WTC11 (cell line): ENCODE data around the gene KCTD4. TPM values are rescaled to one million over a fixed set of nuclear protein-coding genes. Genes with fewer than 3 reads are reported as not detected.

Experiments
- ATAC-seq: fragments of 200-7000 bp; cut with Tn5 transposase; 2 replicates; pipeline ENCODE4 v1.10.0; 2021; ENCODE audit warnings: mild to moderate bottlenecking, moderate library complexity
- CTCF ChIA-PET: fragments of 300-600 bp; sonication (Branson Sonifier 250); formaldehyde crosslinking; loops from one replicate; lab custom pipeline; 2021; ENCODE audit warnings: antibody characterized with exemption; lab: Charles Lee
- POLR2A ChIA-PET: fragments of 350-600 bp; sonication (Branson Sonifier 250); formaldehyde crosslinking; loops from one replicate; lab custom pipeline; 2021; ENCODE audit warnings: antibody characterized with exemption; lab: Charles Lee
- DNase-seq: peaks from one replicate; pipeline ENCODE4 v3.0.0; 2021; ENCODE audit warnings: low spot score
- H3K27ac Mint-ChIP-seq: 2 replicates; pipeline ENCODE4 v1.8.0; 2021; ENCODE audit warnings: mixed read lengths
- H3K27me3 Mint-ChIP-seq: 2 replicates; pipeline ENCODE4 v1.8.0; 2021; ENCODE audit warnings: low read depth, mild to moderate bottlenecking, moderate library complexity, mixed read lengths
- H3K36me3 Mint-ChIP-seq: 2 replicates; pipeline ENCODE4 v1.8.0; 2021; ENCODE audit warnings: mixed read lengths
- H3K4me1 Mint-ChIP-seq: 2 replicates; pipeline ENCODE4 v1.8.0; 2022; ENCODE audit warnings: mixed read lengths
- H3K4me3 Mint-ChIP-seq: 2 replicates; pipeline ENCODE4 v1.8.0; 2021; ENCODE audit warnings: mild to moderate bottlenecking, moderate library complexity, mixed read lengths
- H3K9me3 Mint-ChIP-seq: 2 replicates; pipeline ENCODE4 v1.8.0; 2021; ENCODE audit warnings: mixed read lengths
- AFF4 ChIP-seq: sonication (generic); formaldehyde crosslinking; IDR thresholded peaks from 2 replicates; pipeline ENCODE4 v1.8.1; 2023; ENCODE audit warnings: mild to moderate bottlenecking, missing genetic modification reagents, borderline replicate concordance
- CDX4 ChIP-seq: fragments of 250-450 bp; sonication (Bioruptor Pico); IDR thresholded peaks from 2 replicates; pipeline ENCODE4 v1.9.0; 2021; ENCODE audit warnings: moderate library complexity, mild to moderate bottlenecking, inconsistent platforms, borderline replicate concordance
- E2F4 ChIP-seq: sonication (generic); formaldehyde crosslinking; IDR thresholded peaks from 2 replicates; pipeline ENCODE4 v1.8.1; 2022; ENCODE audit warnings: low read depth, mild to moderate bottlenecking, moderate library complexity, missing genetic modification reagents, borderline replicate concordance
- ERG ChIP-seq: fragments of 250-450 bp; sonication (Bioruptor Pico); IDR thresholded peaks from 2 replicates; pipeline ENCODE4 v1.8.0; 2021; ENCODE audit warnings: mild to moderate bottlenecking
- IRF1 ChIP-seq: sonication (generic); formaldehyde crosslinking; IDR thresholded peaks from 2 replicates; pipeline ENCODE4 v1.8.0; 2023; ENCODE audit warnings: missing genetic modification reagents
- NR1H2 ChIP-seq: sonication (generic); formaldehyde crosslinking; IDR thresholded peaks from 2 replicates; pipeline ENCODE4 v1.9.0; 2021; ENCODE audit warnings: mild to moderate bottlenecking, moderate library complexity, missing genetic modification reagents
- NR3C1 ChIP-seq: sonication (generic); formaldehyde crosslinking; conservative IDR thresholded peaks from 2 replicates; pipeline ENCODE4 v1.8.1; 2023; ENCODE audit warnings: low read depth, mild to moderate bottlenecking, missing genetic modification reagents
- TEAD1 ChIP-seq: sonication (generic); formaldehyde crosslinking; IDR thresholded peaks from 2 replicates; pipeline ENCODE4 v1.8.0; 2022; ENCODE audit warnings: mild to moderate bottlenecking, missing genetic modification reagents
- ZNF263 ChIP-seq: sonication (generic); formaldehyde crosslinking; IDR thresholded peaks from 2 replicates; pipeline ENCODE4 v1.8.1; 2022; ENCODE audit warnings: low read depth, mild to moderate bottlenecking, moderate library complexity, missing genetic modification reagents
- ZNF317 ChIP-seq: sonication (generic); formaldehyde crosslinking; IDR thresholded peaks from 2 replicates; pipeline ENCODE4 v1.8.1; 2023; ENCODE audit warnings: low read depth, mild to moderate bottlenecking, moderate library complexity, missing genetic modification reagents, borderline replicate concordance
- ZNF423 ChIP-seq: fragments of 250-450 bp; sonication (Bioruptor Pico); IDR thresholded peaks from 2 replicates; pipeline ENCODE4 v2.1.2; 2022; ENCODE audit warnings: mild to moderate bottlenecking, moderate library complexity
- total RNA-seq: library from RNA; stranded (reverse); gene quantifications from 3 replicates; pipeline ENCODE4 v1.2.3, GENCODE V29; 2021
- TF ChIP-seq, protein P1 (sequence below): sonication (generic); formaldehyde crosslinking; IDR thresholded peaks from 2 replicates; pipeline ENCODE4 v1.8.1; 2023; ENCODE audit warnings: mild to moderate bottlenecking, missing genetic modification reagents, moderate library complexity
- TF ChIP-seq, protein P2 (sequence below): sonication (generic); formaldehyde crosslinking; IDR thresholded peaks from 2 replicates; pipeline ENCODE4 v1.8.1; 2022; ENCODE audit warnings: mild to moderate bottlenecking, moderate library complexity, missing genetic modification reagents
- TF ChIP-seq, protein P3 (sequence below): fragments of 200-600 bp; IDR thresholded peaks from 2 replicates; pipeline ENCODE4 v1.8.0; 2022; ENCODE audit warnings: antibody characterized with exemption

KCTD4 gene
- total RNA-seq, 1 experiment from 2014 or later = not detected

- ATAC-seq (no peak), DNase-seq (no peak)
- no peak for TF ChIP-seq CDX4
- no peak for TF ChIP-seq NR1H2 (CRISPR knock-in tag)
- TF ChIP-seq NR3C1 (CRISPR knock-in tag) = no peak
- TF ChIP-seq ZNF317 (CRISPR knock-in tag) = no peak
- TF ChIP-seq ZNF423 (CRISPR knock-in tag) = no peak
- no peak for TF ChIP-seq ZNF263 (CRISPR knock-in tag)
- TF ChIP-seq, protein P1, sequence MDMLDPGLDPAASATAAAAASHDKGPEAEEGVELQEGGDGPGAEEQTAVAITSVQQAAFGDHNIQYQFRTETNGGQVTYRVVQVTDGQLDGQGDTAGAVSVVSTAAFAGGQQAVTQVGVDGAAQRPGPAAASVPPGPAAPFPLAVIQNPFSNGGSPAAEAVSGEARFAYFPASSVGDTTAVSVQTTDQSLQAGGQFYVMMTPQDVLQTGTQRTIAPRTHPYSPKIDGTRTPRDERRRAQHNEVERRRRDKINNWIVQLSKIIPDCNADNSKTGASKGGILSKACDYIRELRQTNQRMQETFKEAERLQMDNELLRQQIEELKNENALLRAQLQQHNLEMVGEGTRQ (CRISPR knock-in tag) = no peak
- Mint-ChIP-seq H3K27ac (peak overlapping the region; percentile 88; the same call in 1 of the 2 replicates), H3K4me3 (no peak overlapping the region), H3K27me3 (no peaks in the 10 kb centered on the region), H3K4me1 (peaks cover 22% of the 10 kb centered on the region), H3K36me3 (peaks cover 7% of the 10 kb centered on the region; the same call in 1 of the 2 replicates), H3K9me3 (no peaks in the 10 kb centered on the region)
- ChIA-PET CTCF (interaction anchor here (0.6 to 1.6 kb wide), 2 partner anchors 40 to 72 kb away, joined by 3 read pairs; no protein-coding TSS in a partner anchor), POLR2A (no interaction called here)
Measured at GRCh38 chr13:45199711-45200110, 1.1 kb downstream of the KCTD4 start.

GRCh38 chr13:45198924-45199323, 1.9 kb downstream of the KCTD4 start:
- no peak for TF ChIP-seq NR3C1 (CRISPR knock-in tag)
- CTCF ChIA-PET = interaction anchor here (1.1 to 1.6 kb wide), 2 partner anchors 41 to 83 kb away, joined by 3 read pairs; no protein-coding TSS in a partner anchor
- POLR2A ChIA-PET = no interaction called here

DNA sequence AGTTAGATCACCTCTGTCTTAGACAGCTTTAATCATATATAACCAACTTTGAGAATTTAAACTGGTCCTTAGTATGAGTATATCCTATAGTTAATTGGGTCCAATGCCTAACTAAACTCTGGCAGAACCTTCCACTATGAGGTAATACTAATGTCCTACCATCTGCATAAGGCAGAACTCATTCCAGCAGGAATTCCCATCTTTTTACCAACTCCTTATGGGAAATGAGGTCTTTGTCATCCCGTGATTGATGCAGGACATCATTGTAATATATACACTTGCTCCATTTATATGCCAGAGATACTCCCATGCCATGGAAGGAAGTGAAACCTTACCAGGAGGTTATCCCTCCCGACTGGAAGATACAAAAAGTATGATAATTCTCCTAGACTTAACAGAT, 2.8 kb downstream of the KCTD4 start:
- ChIA-PET CTCF (interaction anchor here (1.1 kb wide), 1 partner anchor 83 kb away, joined by 3 read pairs; no protein-coding TSS in a partner anchor), POLR2A (no interaction called here)
- H3K4me1 Mint-ChIP-seq = peaks cover 37% of the 10 kb centered on the region
- no peaks in the 10 kb centered on the region for H3K27me3 Mint-ChIP-seq
- peaks cover 7% of the 10 kb centered on the region; the same call in 1 of the 2 replicates for H3K36me3 Mint-ChIP-seq
- no peak overlapping the region for H3K4me3 Mint-ChIP-seq
- DNase-seq (no peak), ATAC-seq (no peak)
- H3K27ac Mint-ChIP-seq = no peak overlapping the region
- TF ChIP-seq ZNF317 (CRISPR knock-in tag) = no peak
- no peaks in the 10 kb centered on the region for H3K9me3 Mint-ChIP-seq

More at GRCh38 chr13:45198924-45199323, 1.9 kb downstream of the KCTD4 start:
- Mint-ChIP-seq H3K36me3 (peaks cover 7% of the 10 kb centered on the region; the same call in 1 of the 2 replicates), H3K9me3 (no peaks in the 10 kb centered on the region), H3K4me3 (no peak overlapping the region), H3K27me3 (no peaks in the 10 kb centered on the region), H3K27ac (no peak overlapping the region), H3K4me1 (peaks cover 28% of the 10 kb centered on the region)
- no peak for ATAC-seq
- no peak for DNase-seq

GRCh38 chr13:45196622-45197021, 4.2 kb downstream of the KCTD4 start:
- DNase-seq = no peak
- ChIA-PET CTCF (interaction anchor here (0.5 to 1.1 kb wide), 3 partner anchors 96 to 1031 kb away, joined by 3 to 4 read pairs (median 3); no protein-coding TSS in a partner anchor), POLR2A (no interaction called here)
- ATAC-seq = no peak
- peaks cover 38% of the 10 kb centered on the region for H3K4me1 Mint-ChIP-seq
- no peaks in the 10 kb centered on the region for H3K27me3 Mint-ChIP-seq
- H3K36me3 Mint-ChIP-seq = peaks cover 2% of the 10 kb centered on the region; the same call in 1 of the 2 replicates
- no peak overlapping the region for H3K4me3 Mint-ChIP-seq
- H3K9me3 Mint-ChIP-seq = no peaks in the 10 kb centered on the region
- peak overlapping the region; percentile 39; the same call in 1 of the 2 replicates for H3K27ac Mint-ChIP-seq
- TF ChIP-seq, protein P2, sequence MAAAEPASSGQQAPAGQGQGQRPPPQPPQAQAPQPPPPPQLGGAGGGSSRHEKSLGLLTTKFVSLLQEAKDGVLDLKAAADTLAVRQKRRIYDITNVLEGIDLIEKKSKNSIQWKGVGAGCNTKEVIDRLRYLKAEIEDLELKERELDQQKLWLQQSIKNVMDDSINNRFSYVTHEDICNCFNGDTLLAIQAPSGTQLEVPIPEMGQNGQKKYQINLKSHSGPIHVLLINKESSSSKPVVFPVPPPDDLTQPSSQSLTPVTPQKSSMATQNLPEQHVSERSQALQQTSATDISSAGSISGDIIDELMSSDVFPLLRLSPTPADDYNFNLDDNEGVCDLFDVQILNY = no peak
- TF ChIP-seq IRF1 = no peak
- TF ChIP-seq E2F4 (CRISPR knock-in tag) = no peak
- TF ChIP-seq TEAD1 (CRISPR knock-in tag) = no peak
- TF ChIP-seq AFF4 (CRISPR knock-in tag) = no peak
- TF ChIP-seq ERG (CRISPR knock-in tag) = no peak
- TF ChIP-seq, protein P3, sequence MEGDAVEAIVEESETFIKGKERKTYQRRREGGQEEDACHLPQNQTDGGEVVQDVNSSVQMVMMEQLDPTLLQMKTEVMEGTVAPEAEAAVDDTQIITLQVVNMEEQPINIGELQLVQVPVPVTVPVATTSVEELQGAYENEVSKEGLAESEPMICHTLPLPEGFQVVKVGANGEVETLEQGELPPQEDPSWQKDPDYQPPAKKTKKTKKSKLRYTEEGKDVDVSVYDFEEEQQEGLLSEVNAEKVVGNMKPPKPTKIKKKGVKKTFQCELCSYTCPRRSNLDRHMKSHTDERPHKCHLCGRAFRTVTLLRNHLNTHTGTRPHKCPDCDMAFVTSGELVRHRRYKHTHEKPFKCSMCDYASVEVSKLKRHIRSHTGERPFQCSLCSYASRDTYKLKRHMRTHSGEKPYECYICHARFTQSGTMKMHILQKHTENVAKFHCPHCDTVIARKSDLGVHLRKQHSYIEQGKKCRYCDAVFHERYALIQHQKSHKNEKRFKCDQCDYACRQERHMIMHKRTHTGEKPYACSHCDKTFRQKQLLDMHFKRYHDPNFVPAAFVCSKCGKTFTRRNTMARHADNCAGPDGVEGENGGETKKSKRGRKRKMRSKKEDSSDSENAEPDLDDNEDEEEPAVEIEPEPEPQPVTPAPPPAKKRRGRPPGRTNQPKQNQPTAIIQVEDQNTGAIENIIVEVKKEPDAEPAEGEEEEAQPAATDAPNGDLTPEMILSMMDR = no peak
